B cell (primary cell): Measurements from ENCODE around the gene NSF. TPM values are rescaled to one million over a fixed set of nuclear protein-coding genes. Genes with fewer than 3 reads are reported as not detected.

Experiments
- ATAC-seq: fragments of 200-7000 bp; cut with Tn5 transposase; one replicate; pipeline ENCODE4 v1.10.0; 2021; ENCODE audit warnings: low read depth, mild to moderate bottlenecking, moderate number of reproducible peaks, moderate library complexity
- CTCF ChIA-PET: fragments of 350-600 bp; sonication (Branson Sonifier 250); formaldehyde crosslinking; loops from one replicate; lab custom pipeline; 2021; ENCODE audit warnings: antibody characterized with exemption, inconsistent platforms; lab: Charles Lee
- POLR2A ChIA-PET: fragments of 350-600 bp; sonication (Branson Sonifier 250); formaldehyde crosslinking; loops from one replicate; lab custom pipeline; 2021; ENCODE audit warnings: antibody characterized with exemption; lab: Charles Lee
- DNase-seq: peaks from one replicate; pipeline ENCODE4 v3.0.0; 2013
- H2AFZ ChIP-seq: 2 replicates; pipeline ENCODE4 v1.6.1; 2012; ENCODE audit warnings: mild to moderate bottlenecking, low read depth, low read length; ENCODE audit not compliant: insufficient read depth, poor library complexity, severe bottlenecking
- H3K27ac ChIP-seq, 2 donors: 1 replicate in 1 of 2; 2 replicates in 1 of 2; pipeline ENCODE4 v1.5.1; 2012 to 2013; ENCODE audit warnings: low read length in 2 of 2, mild to moderate bottlenecking in 2 of 2, moderate library complexity in 1 of 2
- H3K27me3 ChIP-seq, 4 experiments: fragments of 200-600 bp in 1 of 4; sonication (generic) in 1 of 4; replicated peaks in 1 of 4; 1 replicate in 2 of 4; 2 replicates in 2 of 4; pipeline versions ENCODE4 v1.6.1 to v1.7.0; 2013 to 2016; ENCODE audit warnings: low read length in 3 of 4, mild to moderate bottlenecking in 2 of 4, mixed read lengths in 1 of 4, moderate library complexity in 1 of 4; ENCODE audit not compliant: insufficient read depth in 4 of 4, control insufficient read depth in 3 of 4; ENCODE audit errors: control extremely low read depth in 1 of 4
- H3K36me3 ChIP-seq, 2 experiments: replicated peaks in 1 of 2; 1 replicate in 1 of 2; 2 replicates in 1 of 2; pipeline versions ENCODE4 v1.6.1 to v1.7.1; 2013; ENCODE audit warnings: low read length in 1 of 2; ENCODE audit not compliant: insufficient read depth in 2 of 2, control insufficient read depth in 1 of 2; ENCODE audit errors: control extremely low read depth in 1 of 2, extremely low read depth in 1 of 2
- H3K4me1 ChIP-seq, 2 donors: fragments of 200-600 bp in 1 of 2; sonication (generic) in 1 of 2; 1 replicate in 1 of 2; 2 replicates in 1 of 2; pipeline versions ENCODE4 v1.5.1 to v1.6.1; 2013 to 2017; ENCODE audit warnings: low read length in 2 of 2; ENCODE audit not compliant: control insufficient read depth in 2 of 2, insufficient read depth in 2 of 2
- H3K4me2 ChIP-seq: replicated peaks from 2 replicates; pipeline ENCODE3; 2012; ENCODE audit warnings: mild to moderate bottlenecking, low read depth, low read length; ENCODE audit not compliant: poor library complexity, severe bottlenecking
- H3K4me3 ChIP-seq, 5 experiments: fragments of 200-600 bp in 1 of 5; sonication (generic) in 1 of 5; 1 replicate in 3 of 5; 2 replicates in 2 of 5; pipeline versions ENCODE4 v1.5.1 to v1.7.0; 2011 to 2016; ENCODE audit warnings: low read length in 4 of 5, mild to moderate bottlenecking in 4 of 5, low read depth in 2 of 5, control low read depth in 1 of 5, moderate library complexity in 1 of 5; ENCODE audit not compliant: insufficient read depth in 1 of 5; ENCODE audit errors: control extremely low read depth in 1 of 5, extremely low read depth in 1 of 5
- H3K79me2 ChIP-seq: fragments of 200-600 bp; sonication (generic); one replicate; pipeline ENCODE4 v1.6.0; 2016; ENCODE audit warnings: low read length; ENCODE audit not compliant: control insufficient read depth, insufficient read depth
- H3K9ac ChIP-seq: fragments of 200-600 bp; sonication (generic); 2 replicates; pipeline ENCODE4 v1.6.1; 2017; ENCODE audit warnings: mild to moderate bottlenecking, low read length, moderate library complexity
- H3K9me3 ChIP-seq, 3 donors: one replicate each; pipeline versions ENCODE4 v1.6.1 to v1.7.1; 2013; ENCODE audit warnings: low read length in 2 of 3; ENCODE audit not compliant: control insufficient read depth in 2 of 3, insufficient read depth in 1 of 3; ENCODE audit errors: control extremely low read depth in 1 of 3
- H4K20me1 ChIP-seq: 2 replicates; pipeline ENCODE4 v1.6.0; 2012; ENCODE audit warnings: mild to moderate bottlenecking, low read length; ENCODE audit not compliant: insufficient read depth, control insufficient read depth, poor library complexity, severe bottlenecking
- H3K27ac Mint-ChIP-seq: one replicate; pipeline ENCODE4 v1.8.0; 2021; ENCODE audit warnings: mixed read lengths
- H3K27me3 Mint-ChIP-seq: one replicate; pipeline ENCODE4 v1.8.0; 2021; ENCODE audit warnings: mixed read lengths
- H3K4me1 Mint-ChIP-seq: one replicate; pipeline ENCODE4 v1.8.0; 2021; ENCODE audit warnings: mixed read lengths
- H3K4me3 Mint-ChIP-seq: one replicate; pipeline ENCODE4 v1.8.0; 2021; ENCODE audit warnings: mixed read lengths
- H3K9me3 Mint-ChIP-seq: one replicate; pipeline ENCODE4 v1.8.0; 2022; ENCODE audit warnings: mixed read lengths; ENCODE audit not compliant: insufficient read depth
- CTCF ChIP-seq: fragments of 200-600 bp; IDR thresholded peaks from one replicate; pipeline ENCODE4 v1.8.0; 2022; ENCODE audit warnings: antibody characterized with exemption, mild to moderate bottlenecking
- EZH2 ChIP-seq: IDR thresholded peaks from 2 replicates; pipeline ENCODE4 v1.6.1; 2012; ENCODE audit warnings: borderline replicate concordance, low read depth, mild to moderate bottlenecking, moderate library complexity, low read length; ENCODE audit not compliant: insufficient read depth, poor library complexity, severe bottlenecking
- WGBS: methylation state at CpG from one replicate; pipeline ENCODE4 v1.1.5; 2013; ENCODE audit warnings: missing lambda C conversion rate; ENCODE audit not compliant: insufficient coverage; 5-methylcytosine and 5-hydroxymethylcytosine counted together
- intact Hi-C: fragments of 100-400 bp; cut with micrococcal nuclease; formaldehyde crosslinking; loops from one replicate; pipeline ENCODE4 v1.10.0; 2022
- polyA plus RNA-seq: library from polyadenylated mRNA; depleted of rRNA; stranded (reverse); fragments of >200 nt; gene quantifications from 2 replicates; pipeline ENCODE4 v1.2.3, GENCODE V29; 2012
- total RNA-seq, 2 donors: library from RNA; stranded (reverse); fragments of 120-200 nt in 1 of 2; gene quantifications; 1 replicate in 1 of 2; 2 replicates in 1 of 2; pipeline versions ENCODE4 v1.2.3 to v1.2.4, GENCODE V29; 2013 to 2022

The NSF gene
- total and polyA plus RNA-seq, 2 donors (not counting 1 experiment from before 2014, with no cell fraction given), result 10.9 to 91.0 TPM

- peaks cover 0 to 17% (median 4%) of the 10 kb centered on the region in 3 donors for H3K9me3 ChIP-seq
- no peak overlapping the region for H3K4me3 ChIP-seq
- no peak overlapping the region for H3K27ac Mint-ChIP-seq
- intact Hi-C loops, result no loop called here
- no peak overlapping the region for H3K9ac ChIP-seq
- TF ChIP-seq CTCF, result no peak
- TF ChIP-seq EZH2, result no peak
- H3K4me3 Mint-ChIP-seq, result no peak overlapping the region
- H3K27ac ChIP-seq, result no peak overlapping the region
- H3K79me2 ChIP-seq, result no peaks in the 10 kb centered on the region
- ATAC-seq, result no peak
- no peak overlapping the region for H3K4me2 ChIP-seq
- H3K4me1 Mint-ChIP-seq, result no peaks in the 10 kb centered on the region
- ChIA-PET CTCF (no interaction called here), POLR2A (no interaction called here)
- DNase-seq, result no peak
- H4K20me1 ChIP-seq, result no peaks in the 10 kb centered on the region
- H2AFZ ChIP-seq, result no peak overlapping the region
- H3K27me3 Mint-ChIP-seq, result peaks cover 54% of the 10 kb centered on the region
- 94% methylated on average over 3 of the region's 5 CpGs for whole genome bisulfite sequencing
- no peaks in the 10 kb centered on the region for H3K9me3 Mint-ChIP-seq
- H3K27me3 ChIP-seq, result peaks cover 0 to 22% (median 2%) of the 10 kb centered on the region in 4 experiments
- no peaks in the 10 kb centered on the region for H3K4me1 ChIP-seq
- H3K36me3 ChIP-seq, result no peaks in the 10 kb centered on the region
Observed at GRCh38 chr17:46793541-46793940, 203.1 kb downstream of the NSF start.

- Histone ChIP-seq H3K4me1 (no peaks in the 10 kb centered on the region), H2AFZ (no peak overlapping the region), H3K27ac (no peak overlapping the region), H4K20me1 (no peaks in the 10 kb centered on the region), H3K79me2 (no peaks in the 10 kb centered on the region), H3K4me3 (no peak overlapping the region), H3K27me3 (peaks cover 0 to 22% (median 2%) of the 10 kb centered on the region in 4 experiments), H3K4me2 (no peak overlapping the region), H3K36me3 (no peaks in the 10 kb centered on the region), H3K9me3 (peaks cover 0 to 10% (median 3%) of the 10 kb centered on the region in 3 donors), H3K9ac (no peak overlapping the region)
- TF ChIP-seq CTCF (no peak), EZH2 (no peak)
- no peaks in the 10 kb centered on the region for H3K9me3 Mint-ChIP-seq
- ATAC-seq, result no peak
- H3K27me3 Mint-ChIP-seq, result peaks cover 57% of the 10 kb centered on the region
- no peak overlapping the region for H3K4me3 Mint-ChIP-seq
- H3K4me1 Mint-ChIP-seq, result no peaks in the 10 kb centered on the region
- DNase-seq, result no peak
- POLR2A ChIA-PET, result no interaction called here
- no peak overlapping the region for H3K27ac Mint-ChIP-seq
- CTCF ChIA-PET, result interaction anchor here (0.7 kb wide), 1 partner anchor 32 kb away, joined by 3 read pairs; no protein-coding TSS in a partner anchor
- WGBS, result 88% methylated on average over 4 of the region's 5 CpGs
- intact Hi-C loops, result no loop called here
Observed at GRCh38 chr17:46794318-46794717, 203.8 kb downstream of the NSF start.
